Measurements from ENCODE around the gene FAM83F.

- TF ChIP-seq CTCF (IDR thresholded peaks at IDR 0.05; ENCODE audit: insufficient read depth, low read length, poor library complexity, severe bottlenecking): no peak
- TF ChIP-seq EZH2phosphoT487 (conservative IDR thresholded peaks at IDR 0.05; ENCODE audit: low read length): no peak
These were observed 4.5 kb downstream of the FAM83F start for GRCh38 chr22:39999144-39999757.
